Ureter (tissue), 1 donor: ENCODE measurements around the gene GLP1R. TPM values are rescaled to one million over a fixed set of nuclear protein-coding genes. Genes with fewer than 3 reads are reported as not detected.

Experiments
- DNase-seq: peaks from one replicate; pipeline ENCODE4 v3.0.0-alpha.2; 2020; ENCODE audit warnings: low spot score
- total RNA-seq: library from RNA; stranded (reverse); gene quantifications from one replicate; pipeline ENCODE4 v1.2.4, GENCODE V29; 2023
- donor health status: DM: yes; HTN: yes; CAD: no.

GLP1R gene
- total RNA-seq: 0.36 TPM

GRCh38 chr6:39048481-39049399 lies at the start of gene GLP1R:
Gene GLP1R, plus strand, starts transcription at chr6:39048781. Its CDS starts 60 bp downstream, at chr6:39048841.
- no peak for DNase-seq

GRCh38 chr6:39003072-39003471 lies 45.5 kb upstream of the GLP1R start:
- DNase-seq: no peak

GRCh38 chr6:39003492-39003891 lies 45.1 kb upstream of the GLP1R start:
- DNase-seq: no peak

GRCh38 chr6:39004801-39005200 lies 43.8 kb upstream of the GLP1R start:
- DNase-seq: no peak

- DNase-seq: no peak
Observed at GRCh38 chr6:39005774-39006173, 42.8 kb upstream of the GLP1R start.

GRCh38 chr6:39007575-39007974 lies 41.0 kb upstream of the GLP1R start:
- no peak for DNase-seq

- no peak for DNase-seq
Observed at GRCh38 chr6:39008737-39009136, 39.8 kb upstream of the GLP1R start.

- DNase-seq: no peak
Observed at GRCh38 chr6:39009476-39009875, 39.1 kb upstream of the GLP1R start.

GRCh38 chr6:39016839-39017546 lies 31.6 kb upstream of the GLP1R start:
- DNase-seq: no peak

- DNase-seq: no peak
Observed at GRCh38 chr6:39017547-39017880, 31.1 kb upstream of the GLP1R start.

GRCh38 chr6:39018103-39018502 lies 30.5 kb upstream of the GLP1R start:
- DNase-seq: no peak

- DNase-seq: no peak
Observed at GRCh38 chr6:39020136-39020535, 28.4 kb upstream of the GLP1R start.

GRCh38 chr6:39021041-39021440 lies 27.5 kb upstream of the GLP1R start:
- no peak for DNase-seq

- no peak for DNase-seq
Observed at GRCh38 chr6:39021779-39022178, 26.8 kb upstream of the GLP1R start.

- DNase-seq: no peak
Observed at GRCh38 chr6:39026175-39026574, 22.4 kb upstream of the GLP1R start.

- DNase-seq: no peak
Observed at GRCh38 chr6:39029156-39030011, 19.2 kb upstream of the GLP1R start.

GRCh38 chr6:39035681-39036080 lies 12.9 kb upstream of the GLP1R start:
- no peak for DNase-seq

GRCh38 chr6:39037082-39037508 lies 11.5 kb upstream of the GLP1R start:
- DNase-seq: no peak

GRCh38 chr6:39037707-39038106 lies 10.9 kb upstream of the GLP1R start:
- DNase-seq: no peak

- DNase-seq: no peak
Observed at GRCh38 chr6:39040080-39040673, 8.4 kb upstream of the GLP1R start.

- DNase-seq: no peak
Observed at GRCh38 chr6:39041072-39041471, 7.5 kb upstream of the GLP1R start.

GRCh38 chr6:39043776-39044175 lies 4.8 kb upstream of the GLP1R start:
- no peak for DNase-seq
